Measurements from ENCODE around the gene DLGAP3.

Gene DLGAP3

DNA sequence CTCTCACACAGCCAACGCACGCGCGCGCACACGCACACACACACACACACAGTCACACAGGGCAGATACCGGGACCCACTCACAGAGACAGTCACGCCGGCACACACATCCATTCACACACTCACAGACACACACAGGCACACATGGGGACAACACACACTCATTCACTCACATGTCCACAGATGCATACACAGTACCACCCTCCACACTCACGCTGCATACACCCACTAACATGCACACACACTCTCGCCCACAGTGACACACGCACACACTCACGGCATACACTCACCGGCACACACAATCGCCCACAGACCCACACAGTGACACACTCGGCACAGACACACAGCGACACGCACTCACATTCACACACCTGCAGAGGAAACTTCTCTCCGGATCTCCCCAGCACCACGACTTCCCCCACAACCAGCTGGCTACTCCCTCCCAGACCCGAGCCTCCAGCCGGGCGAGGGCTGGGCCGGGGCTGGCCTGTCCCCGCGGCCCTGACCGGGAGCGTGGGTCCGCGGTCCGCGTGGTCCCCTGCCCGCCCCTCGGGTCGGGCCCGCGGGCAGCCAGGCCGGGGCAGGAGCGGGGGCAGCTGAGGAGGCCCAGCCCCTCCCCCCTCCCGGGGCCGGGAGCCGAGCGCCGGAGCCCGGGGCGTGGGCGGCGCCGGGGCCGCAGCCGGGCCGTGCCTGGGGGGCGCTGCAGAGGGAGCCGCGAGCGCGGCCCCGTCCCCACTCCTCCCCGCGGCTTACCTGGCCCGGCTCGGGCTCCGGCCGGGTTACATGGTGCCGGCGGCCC, 552 bp downstream of the DLGAP3 start (continued):
- TF ChIP-seq, protein P1, sequence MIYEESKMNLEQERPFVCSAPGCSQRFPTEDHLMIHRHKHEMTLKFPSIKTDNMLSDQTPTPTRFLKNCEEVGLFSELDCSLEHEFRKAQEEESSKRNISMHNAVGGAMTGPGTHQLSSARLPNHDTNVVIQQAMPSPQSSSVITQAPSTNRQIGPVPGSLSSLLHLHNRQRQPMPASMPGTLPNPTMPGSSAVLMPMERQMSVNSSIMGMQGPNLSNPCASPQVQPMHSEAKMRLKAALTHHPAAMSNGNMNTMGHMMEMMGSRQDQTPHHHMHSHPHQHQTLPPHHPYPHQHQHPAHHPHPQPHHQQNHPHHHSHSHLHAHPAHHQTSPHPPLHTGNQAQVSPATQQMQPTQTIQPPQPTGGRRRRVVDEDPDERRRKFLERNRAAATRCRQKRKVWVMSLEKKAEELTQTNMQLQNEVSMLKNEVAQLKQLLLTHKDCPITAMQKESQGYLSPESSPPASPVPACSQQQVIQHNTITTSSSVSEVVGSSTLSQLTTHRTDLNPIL (CRISPR knock-in tag; IDR thresholded peaks at IDR 0.05; ENCODE audit: low read depth): no peak
- TF ChIP-seq ISL1 (CRISPR knock-in tag; IDR thresholded peaks at IDR 0.05) (no peak), ZC3H10 (CRISPR knock-in tag; IDR thresholded peaks at IDR 0.05) (no peak), BACH2 (CRISPR knock-in tag; IDR thresholded peaks at IDR 0.05; ENCODE audit: borderline replicate concordance) (no peak)

DNA sequence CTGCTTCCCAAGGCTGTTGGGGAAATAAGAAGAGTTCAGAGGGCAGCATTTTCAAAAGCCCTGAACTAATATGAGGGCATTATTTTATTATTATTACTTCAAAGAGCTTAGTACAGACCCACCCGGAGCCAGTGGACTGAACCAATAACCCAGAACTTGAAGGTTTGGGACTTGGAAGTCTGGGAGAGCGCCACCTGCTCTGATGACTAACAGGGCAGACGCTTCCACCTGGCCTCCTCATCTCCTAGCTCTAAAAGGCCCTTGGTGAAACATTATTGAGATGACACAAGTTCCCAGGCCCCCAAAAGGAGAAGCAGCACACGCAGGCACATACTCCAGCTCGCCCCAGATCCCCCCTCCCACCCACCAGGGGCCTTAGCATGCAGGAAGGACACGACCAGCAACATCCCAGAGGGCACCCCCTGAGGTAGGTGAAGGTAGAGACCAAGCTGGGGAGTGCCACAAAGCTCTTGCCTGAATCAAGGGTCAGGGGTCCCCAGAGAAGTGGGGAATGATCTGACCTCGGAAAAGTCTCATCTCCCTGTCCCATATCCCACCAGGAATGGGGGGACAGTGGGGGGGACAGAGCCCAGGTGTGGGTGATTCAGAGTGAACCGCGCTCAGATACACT, 1.3 kb downstream of the DLGAP3 start:
- no peak for ATAC-seq
- TF ChIP-seq CSDC2 (CRISPR knock-in tag; IDR thresholded peaks at IDR 0.05): no peak
- no peak for TF ChIP-seq TCF4 (CRISPR knock-in tag; IDR thresholded peaks at IDR 0.05; ENCODE audit: borderline replicate concordance)
- TF ChIP-seq, protein P2, sequence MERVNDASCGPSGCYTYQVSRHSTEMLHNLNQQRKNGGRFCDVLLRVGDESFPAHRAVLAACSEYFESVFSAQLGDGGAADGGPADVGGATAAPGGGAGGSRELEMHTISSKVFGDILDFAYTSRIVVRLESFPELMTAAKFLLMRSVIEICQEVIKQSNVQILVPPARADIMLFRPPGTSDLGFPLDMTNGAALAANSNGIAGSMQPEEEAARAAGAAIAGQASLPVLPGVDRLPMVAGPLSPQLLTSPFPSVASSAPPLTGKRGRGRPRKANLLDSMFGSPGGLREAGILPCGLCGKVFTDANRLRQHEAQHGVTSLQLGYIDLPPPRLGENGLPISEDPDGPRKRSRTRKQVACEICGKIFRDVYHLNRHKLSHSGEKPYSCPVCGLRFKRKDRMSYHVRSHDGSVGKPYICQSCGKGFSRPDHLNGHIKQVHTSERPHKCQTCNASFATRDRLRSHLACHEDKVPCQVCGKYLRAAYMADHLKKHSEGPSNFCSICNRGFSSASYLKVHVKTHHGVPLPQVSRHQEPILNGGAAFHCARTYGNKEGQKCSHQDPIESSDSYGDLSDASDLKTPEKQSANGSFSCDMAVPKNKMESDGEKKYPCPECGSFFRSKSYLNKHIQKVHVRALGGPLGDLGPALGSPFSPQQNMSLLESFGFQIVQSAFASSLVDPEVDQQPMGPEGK (CRISPR knock-in tag; IDR thresholded peaks at IDR 0.05; ENCODE audit: borderline replicate concordance): no peak
- TF ChIP-seq ZFP30 (CRISPR knock-in tag; IDR thresholded peaks at IDR 0.05): no peak
- TF ChIP-seq, protein P1 (CRISPR knock-in tag; IDR thresholded peaks at IDR 0.05; ENCODE audit: low read depth): no peak
- no peak for TF ChIP-seq RARB (CRISPR knock-in tag; IDR thresholded peaks at IDR 0.05)
- no peak for TF ChIP-seq SNAI2 (CRISPR knock-in tag; IDR thresholded peaks at IDR 0.05)

DNA sequence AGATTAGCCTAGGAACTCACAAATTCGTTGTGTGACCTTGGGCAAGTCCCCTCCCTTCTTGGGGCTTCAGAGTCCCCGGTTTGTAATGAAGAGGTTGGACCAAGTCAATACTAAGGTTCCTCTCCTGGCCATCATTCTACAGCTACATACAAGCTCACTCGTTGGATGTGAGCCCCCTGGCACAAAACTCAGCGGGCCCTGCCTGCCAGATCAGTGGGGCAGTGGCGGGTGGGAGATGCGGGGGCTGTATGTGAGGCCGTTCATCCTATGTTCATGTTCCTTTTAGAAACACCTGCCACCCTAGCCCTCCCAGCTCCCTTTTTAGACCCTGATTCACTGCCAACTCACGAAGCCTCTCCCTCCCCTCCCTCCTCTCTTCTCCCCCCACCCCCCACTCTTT, 2.1 kb downstream of the DLGAP3 start:
- ATAC-seq: no peak
- no peak for TF ChIP-seq ZNF8 (CRISPR knock-in tag; IDR thresholded peaks at IDR 0.05)
- TF ChIP-seq, protein P1 (CRISPR knock-in tag; IDR thresholded peaks at IDR 0.05; ENCODE audit: low read depth): no peak
- TF ChIP-seq ZFP30 (CRISPR knock-in tag; IDR thresholded peaks at IDR 0.05): no peak
- TF ChIP-seq, protein P2 (CRISPR knock-in tag; IDR thresholded peaks at IDR 0.05; ENCODE audit: borderline replicate concordance): no peak
- TF ChIP-seq, protein P3, sequence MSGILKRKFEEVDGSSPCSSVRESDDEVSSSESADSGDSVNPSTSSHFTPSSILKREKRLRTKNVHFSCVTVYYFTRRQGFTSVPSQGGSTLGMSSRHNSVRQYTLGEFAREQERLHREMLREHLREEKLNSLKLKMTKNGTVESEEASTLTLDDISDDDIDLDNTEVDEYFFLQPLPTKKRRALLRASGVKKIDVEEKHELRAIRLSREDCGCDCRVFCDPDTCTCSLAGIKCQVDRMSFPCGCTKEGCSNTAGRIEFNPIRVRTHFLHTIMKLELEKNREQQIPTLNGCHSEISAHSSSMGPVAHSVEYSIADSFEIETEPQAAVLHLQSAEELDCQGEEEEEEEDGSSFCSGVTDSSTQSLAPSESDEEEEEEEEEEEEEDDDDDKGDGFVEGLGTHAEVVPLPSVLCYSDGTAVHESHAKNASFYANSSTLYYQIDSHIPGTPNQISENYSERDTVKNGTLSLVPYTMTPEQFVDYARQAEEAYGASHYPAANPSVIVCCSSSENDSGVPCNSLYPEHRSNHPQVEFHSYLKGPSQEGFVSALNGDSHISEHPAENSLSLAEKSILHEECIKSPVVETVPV (CRISPR knock-in tag; IDR thresholded peaks at IDR 0.05): no peak
- TF ChIP-seq PPARA (CRISPR knock-in tag; IDR thresholded peaks at IDR 0.05; ENCODE audit: borderline replicate concordance): no peak
- TF ChIP-seq ISL1 (CRISPR knock-in tag; IDR thresholded peaks at IDR 0.05): no peak
- no peak for TF ChIP-seq TOX (CRISPR knock-in tag; IDR thresholded peaks at IDR 0.05; ENCODE audit: borderline replicate concordance)
- TF ChIP-seq BACH2 (CRISPR knock-in tag; IDR thresholded peaks at IDR 0.05; ENCODE audit: borderline replicate concordance): no peak
- no peak for TF ChIP-seq RARB (CRISPR knock-in tag; IDR thresholded peaks at IDR 0.05)
- no peak for TF ChIP-seq SNAI2 (CRISPR knock-in tag; IDR thresholded peaks at IDR 0.05)
- no peak for TF ChIP-seq ARNTL (CRISPR knock-in tag; IDR thresholded peaks at IDR 0.05; ENCODE audit: borderline replicate concordance, low read depth)
- no peak for TF ChIP-seq ZC3H10 (CRISPR knock-in tag; IDR thresholded peaks at IDR 0.05)

DNA sequence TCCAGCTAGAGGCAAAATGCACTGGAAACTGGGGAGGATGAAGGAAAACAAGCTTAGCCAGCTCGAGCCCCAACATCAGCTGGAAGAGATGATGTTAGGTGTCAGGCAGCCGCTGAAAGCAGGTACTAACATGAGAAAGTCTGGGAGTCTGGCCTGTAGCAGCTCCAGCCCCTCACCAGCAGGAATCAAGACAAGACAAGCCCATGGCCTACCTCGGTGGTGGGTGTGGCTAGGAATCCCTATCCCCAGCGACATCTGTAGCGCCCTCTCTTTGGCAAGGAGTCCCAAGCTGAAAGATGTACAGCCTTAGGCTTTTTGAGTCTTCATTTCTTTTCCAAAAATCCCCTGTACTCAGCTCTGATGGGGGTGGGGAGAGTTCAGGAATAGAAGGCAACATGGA, 2.6 kb downstream of the DLGAP3 start:
- ATAC-seq: no peak
- TF ChIP-seq, protein P2 (CRISPR knock-in tag; IDR thresholded peaks at IDR 0.05; ENCODE audit: borderline replicate concordance): no peak
- TF ChIP-seq SNAI2 (CRISPR knock-in tag; IDR thresholded peaks at IDR 0.05): no peak
- no peak for TF ChIP-seq OSR1 (CRISPR knock-in tag; IDR thresholded peaks at IDR 0.05)
- no peak for TF ChIP-seq ARNTL (CRISPR knock-in tag; IDR thresholded peaks at IDR 0.05; ENCODE audit: borderline replicate concordance, low read depth)
- no peak for TF ChIP-seq CSDC2 (CRISPR knock-in tag; IDR thresholded peaks at IDR 0.05)
- TF ChIP-seq ESRRG (CRISPR knock-in tag; IDR thresholded peaks at IDR 0.05): no peak
- no peak for TF ChIP-seq ZFP30 (CRISPR knock-in tag; IDR thresholded peaks at IDR 0.05)
- no peak for TF ChIP-seq ZNF565 (CRISPR knock-in tag; conservative IDR thresholded peaks at IDR 0.05; ENCODE audit: low read depth)
- TF ChIP-seq ZFP3 (CRISPR knock-in tag; IDR thresholded peaks at IDR 0.05): no peak
- TF ChIP-seq, protein P3 (CRISPR knock-in tag; IDR thresholded peaks at IDR 0.05): no peak
